Nephron progenitor cell (in vitro differentiated cells): ENCODE results near the gene MAP1S.

ENCODE experiments used
- DNase-seq: peaks from one replicate; pipeline ENCODE4 v3.0.0; 2021
- H3K27ac Mint-ChIP-seq: 2 replicates; pipeline ENCODE4 v1.8.0; 2021; ENCODE audit warnings: mild to moderate bottlenecking, moderate library complexity, mixed read lengths
- H3K27me3 Mint-ChIP-seq: 2 replicates; pipeline ENCODE4 v1.8.0; 2021; ENCODE audit warnings: mild to moderate bottlenecking, low read depth, mixed read lengths; ENCODE audit not compliant: poor library complexity
- H3K36me3 Mint-ChIP-seq: 2 replicates; pipeline ENCODE4 v1.8.0; 2021; ENCODE audit warnings: low read depth, mixed read lengths
- H3K4me1 Mint-ChIP-seq: 2 replicates; pipeline ENCODE4 v1.8.0; 2021; ENCODE audit warnings: mixed read lengths
- H3K4me3 Mint-ChIP-seq: 2 replicates; pipeline ENCODE4 v1.8.0; 2021; ENCODE audit warnings: mild to moderate bottlenecking, moderate library complexity, mixed read lengths
- H3K9me3 Mint-ChIP-seq: 2 replicates; pipeline ENCODE4 v1.8.0; 2021; ENCODE audit warnings: mild to moderate bottlenecking, moderate library complexity, mixed read lengths
- CTCF ChIP-seq: fragments of 200-600 bp; sonication (generic); IDR thresholded peaks from 2 replicates; pipeline ENCODE4 v1.5.0; 2021; ENCODE audit warnings: antibody characterized with exemption

MAP1S gene

GRCh38 chr19:17703824-17704463 is 15.3 kb upstream of the MAP1S start:
- Mint-ChIP-seq H3K27me3 (peaks cover 28% of the 10 kb centered on the region), H3K4me3 (no peak overlapping the region), H3K9me3 (peaks cover 4% of the 10 kb centered on the region), H3K36me3 (no peaks in the 10 kb centered on the region), H3K27ac (no peak overlapping the region), H3K4me1 (peaks cover under 1% of the 10 kb centered on the region)
- DNase-seq = peak; percentile 70
- peak; percentile 73 for TF ChIP-seq CTCF

GRCh38 chr19:17706750-17707181 is 12.5 kb upstream of the MAP1S start:
- DNase-seq = peak; percentile 57
- peaks cover 4% of the 10 kb centered on the region for H3K9me3 Mint-ChIP-seq

GRCh38 chr19:17711851-17712250 is 7.4 kb upstream of the MAP1S start:
- no peaks in the 10 kb centered on the region for H3K36me3 Mint-ChIP-seq

More at GRCh38 chr19:17706750-17707181, 12.5 kb upstream of the MAP1S start:
- no peak for TF ChIP-seq CTCF
- H3K4me1 Mint-ChIP-seq = peaks cover 7% of the 10 kb centered on the region
- H3K4me3 Mint-ChIP-seq = no peak overlapping the region
- H3K36me3 Mint-ChIP-seq = no peaks in the 10 kb centered on the region
- H3K27ac Mint-ChIP-seq = no peak overlapping the region
- H3K27me3 Mint-ChIP-seq = peaks cover 27% of the 10 kb centered on the region

GRCh38 chr19:17716309-17716929 is 2.9 kb upstream of the MAP1S start:
- no peak for DNase-seq
- no peaks in the 10 kb centered on the region for H3K9me3 Mint-ChIP-seq
- H3K36me3 Mint-ChIP-seq = peaks cover 4% of the 10 kb centered on the region
- no peak overlapping the region for H3K4me3 Mint-ChIP-seq
- H3K27me3 Mint-ChIP-seq = peaks cover 11% of the 10 kb centered on the region
- peaks cover 28% of the 10 kb centered on the region for H3K4me1 Mint-ChIP-seq
- no peak overlapping the region for H3K27ac Mint-ChIP-seq
- peak; percentile 11 for TF ChIP-seq CTCF

More at GRCh38 chr19:17711851-17712250, 7.4 kb upstream of the MAP1S start:
- Mint-ChIP-seq H3K27ac (no peak overlapping the region), H3K27me3 (peaks cover 22% of the 10 kb centered on the region), H3K4me3 (no peak overlapping the region), H3K9me3 (peaks cover 4% of the 10 kb centered on the region), H3K4me1 (peaks cover 7% of the 10 kb centered on the region)
- DNase-seq = no peak
- no peak for TF ChIP-seq CTCF

GRCh38 chr19:17718550-17718946 is 732 bp upstream of the MAP1S start:
- no peak for DNase-seq
- Mint-ChIP-seq H3K27ac (no peak overlapping the region), H3K9me3 (no peaks in the 10 kb centered on the region), H3K4me3 (peak overlapping the region; percentile 89), H3K4me1 (peaks cover 31% of the 10 kb centered on the region), H3K36me3 (peaks cover 8% of the 10 kb centered on the region), H3K27me3 (peaks cover 11% of the 10 kb centered on the region)
- TF ChIP-seq CTCF = no peak
